Measurements from ENCODE around the gene NRXN3.

NRXN3 gene

GRCh38 chr14:78450669-78451318 lies 280.6 kb downstream of the NRXN3 start:
- DNase-seq (ENCODE audit: low spot score) = no peak
- Histone ChIP-seq H3K27ac (no peak overlapping the region), H3K4me3 (no peak overlapping the region)
- no peak for TF ChIP-seq CTCF (IDR thresholded peaks at IDR 0.05)

- DNase-seq (ENCODE audit: low spot score) = no peak
- Histone ChIP-seq H3K4me3 (no peak overlapping the region), H3K27ac (no peak overlapping the region)
- no peak for TF ChIP-seq CTCF (IDR thresholded peaks at IDR 0.05)
These were observed 281.1 kb downstream of the NRXN3 start for GRCh38 chr14:78451319-78451695.

- TF ChIP-seq CTCF (IDR thresholded peaks at IDR 0.05) = no peak
- DNase-seq (ENCODE audit: low spot score) = no peak
- H3K27ac ChIP-seq = no peak overlapping the region
- no peak overlapping the region for H3K4me3 ChIP-seq
These were observed 285.8 kb downstream of the NRXN3 start for GRCh38 chr14:78455896-78456435.

GRCh38 chr14:78469947-78470346 lies 299.8 kb downstream of the NRXN3 start:
- Histone ChIP-seq H3K4me3 (no peak overlapping the region), H3K27ac (no peak overlapping the region)
- no peak for DNase-seq (ENCODE audit: low spot score)
- no peak for TF ChIP-seq CTCF (IDR thresholded peaks at IDR 0.05)

- H3K4me3 ChIP-seq = no peak overlapping the region
These were observed 309.1 kb downstream of the NRXN3 start for GRCh38 chr14:78479127-78479780.

GRCh38 chr14:78484028-78484427 lies 313.9 kb downstream of the NRXN3 start:
- no peak overlapping the region for H3K4me3 ChIP-seq
- DNase-seq (ENCODE audit: low spot score) = no peak
- TF ChIP-seq CTCF (IDR thresholded peaks at IDR 0.05) = no peak
- H3K27ac ChIP-seq = no peak overlapping the region

More at GRCh38 chr14:78479127-78479780, 309.1 kb downstream of the NRXN3 start:
- no peak for DNase-seq (ENCODE audit: low spot score)
- no peak overlapping the region for H3K27ac ChIP-seq
- no peak for TF ChIP-seq CTCF (IDR thresholded peaks at IDR 0.05)

- no peak for DNase-seq (ENCODE audit: low spot score)
- TF ChIP-seq CTCF (IDR thresholded peaks at IDR 0.05) = no peak
These were observed 315.9 kb downstream of the NRXN3 start for GRCh38 chr14:78486081-78486480.

More at GRCh38 chr14:78486081-78486480, 315.9 kb downstream of the NRXN3 start:
- H3K27ac ChIP-seq = no peak overlapping the region
- H3K4me3 ChIP-seq = no peak overlapping the region

All from coronary artery (tissue), 2 donors.